Endothelial cell of umbilical vein (primary cell): ENCODE results near the gene ETV6. TPM values are rescaled to one million over a fixed set of nuclear protein-coding genes. Genes with fewer than 3 reads are reported as not detected.

ENCODE experiments used
- BruUV-seq: library from RNA; stranded (reverse); fragments of 400-500 nt; replicated peaks from 2 replicates; lab custom pipeline; 2021; lab: Mats Ljungman, UMichigan
- CTCF ChIA-PET: fragments of 300-600, 350-600 bp; sonication (Branson Sonifier 250); formaldehyde crosslinking; loops from one replicate; lab custom pipeline; 2021; ENCODE audit warnings: antibody characterized with exemption, inconsistent platforms; lab: Charles Lee
- POLR2A ChIA-PET: fragments of 300-600, 350-600 bp; sonication (Branson Sonifier 250); formaldehyde crosslinking; loops from one replicate; lab custom pipeline; 2021; ENCODE audit warnings: antibody characterized with exemption, inconsistent platforms; lab: Charles Lee
- DNase-seq: peaks from one replicate; pipeline ENCODE4 v3.0.0-alpha.2; 2011; ENCODE audit warnings: low read depth, low spot score
- FAIRE-seq: peaks from 2 replicates; lab custom pipeline; 2011; peaks lifted over from hg19 to GRCh38; lab: Jason Lieb, UNC
- H2AFZ ChIP-seq: 2 replicates; pipeline ENCODE4 v1.6.0; 2012; ENCODE audit warnings: low read depth, low read length, control low read depth, inconsistent platforms
- H3K27ac ChIP-seq: 2 replicates; pipeline ENCODE4 v1.5.1; 2011; ENCODE audit warnings: low read depth, mild to moderate bottlenecking, control low read depth, low read length, moderate library complexity; ENCODE audit not compliant: insufficient read depth
- H3K27me3 ChIP-seq, 2 experiments: 2 replicates each; pipeline versions ENCODE4 v1.6.0 to v1.6.1; 2011; ENCODE audit warnings: low read length in 2 of 2, mixed read lengths in 1 of 2; ENCODE audit not compliant: control insufficient read depth in 2 of 2, insufficient read depth in 2 of 2
- H3K36me3 ChIP-seq, 2 experiments: 2 replicates in 1 of 2; 3 replicates in 1 of 2; pipeline ENCODE4 v1.5.1; 2011; ENCODE audit warnings: low read length in 2 of 2, mild to moderate bottlenecking in 1 of 2, moderate library complexity in 1 of 2; ENCODE audit not compliant: control insufficient read depth in 2 of 2, insufficient read depth in 2 of 2; ENCODE audit errors: extremely low read depth in 1 of 2
- H3K4me1 ChIP-seq: 3 replicates; pipeline ENCODE4 v1.5.1; 2011; ENCODE audit warnings: mild to moderate bottlenecking, low read length; ENCODE audit not compliant: control insufficient read depth, insufficient read depth; ENCODE audit errors: extremely low read depth
- H3K4me2 ChIP-seq: 2 replicates; pipeline ENCODE4 v1.6.1; 2011; ENCODE audit warnings: low read length, control low read depth, mixed read lengths; ENCODE audit not compliant: insufficient read depth
- H3K4me3 ChIP-seq, 3 experiments: fragments of 200-600 bp in 1 of 3; sonication (generic), shearing (Covaris generic) in 1 of 3; replicated peaks in 1 of 3; 2 replicates each; pipeline ENCODE4 v1.5.1; 2011 to 2016; ENCODE audit warnings: control low read depth in 3 of 3, low read length in 3 of 3, mild to moderate bottlenecking in 2 of 3, inconsistent platforms in 1 of 3, low read depth in 1 of 3, moderate library complexity in 1 of 3; ENCODE audit not compliant: insufficient read depth in 1 of 3
- H3K79me2 ChIP-seq: 2 replicates; pipeline ENCODE4 v1.6.0; 2012; ENCODE audit warnings: low read length, inconsistent platforms; ENCODE audit not compliant: control insufficient read depth, insufficient read depth
- H3K9ac ChIP-seq: replicated peaks from 2 replicates; pipeline ENCODE3; 2011; ENCODE audit warnings: low read length, control low read depth; ENCODE audit not compliant: insufficient read depth; ENCODE audit errors: extremely low read depth
- H3K9me1 ChIP-seq: replicated peaks from 3 replicates; pipeline ENCODE4 v1.6.0; 2011; ENCODE audit warnings: mild to moderate bottlenecking, low read length; ENCODE audit not compliant: control insufficient read depth, insufficient read depth; ENCODE audit errors: extremely low read depth
- H3K9me3 ChIP-seq: replicated peaks from 2 replicates; pipeline ENCODE4 v1.5.1; 2012; ENCODE audit warnings: low read length, inconsistent platforms; ENCODE audit not compliant: control insufficient read depth, insufficient read depth
- H4K20me1 ChIP-seq: replicated peaks from 2 replicates; pipeline ENCODE3; 2011; ENCODE audit warnings: mild to moderate bottlenecking, low read length; ENCODE audit not compliant: control insufficient read depth, insufficient read depth; ENCODE audit errors: extremely low read depth
- EZH2 ChIP-seq: IDR thresholded peaks from 2 replicates; pipeline ENCODE4 v1.6.1; 2012; ENCODE audit warnings: borderline replicate concordance, low read depth, mild to moderate bottlenecking, moderate library complexity, low read length, inconsistent platforms; ENCODE audit not compliant: severe bottlenecking
- FOS ChIP-seq: IDR thresholded peaks from 2 replicates; pipeline ENCODE4 v1.6.1; 2011; ENCODE audit warnings: mild to moderate bottlenecking, low read length, moderate library complexity, borderline replicate concordance; ENCODE audit not compliant: insufficient read depth
- GATA2 ChIP-seq: IDR thresholded peaks from 2 replicates; pipeline ENCODE4 v1.7.0; 2011; ENCODE audit warnings: low read depth, mild to moderate bottlenecking, moderate library complexity, mixed read lengths, low read length; ENCODE audit not compliant: insufficient read length, insufficient read depth
- JUN ChIP-seq: IDR thresholded peaks from 2 replicates; pipeline ENCODE4 v1.6.1; 2011; ENCODE audit warnings: borderline replicate concordance, low read depth; ENCODE audit not compliant: insufficient read length, insufficient read depth
- MYC ChIP-seq: IDR thresholded peaks from one replicate; pipeline ENCODE4 v1.6.1; 2011; ENCODE audit warnings: mild to moderate bottlenecking, low read depth, low read length
- POLR2A ChIP-seq: IDR thresholded peaks from 2 replicates; pipeline ENCODE4 v1.6.1; 2012; ENCODE audit warnings: low read depth, mild to moderate bottlenecking, control low read depth, low read length
- POLR2AphosphoS5 ChIP-seq: IDR thresholded peaks from 2 replicates; pipeline ENCODE4 v1.6.1; 2012; ENCODE audit warnings: low read depth, mild to moderate bottlenecking, control low read depth, low read length, moderate library complexity; ENCODE audit not compliant: insufficient read depth
- dilution Hi-C: fragments of 300-500 bp; cut with MboI; formaldehyde crosslinking; loops from one replicate; pipeline ENCODE4 v1.15.0; 2019; ENCODE audit warnings: low sequenced_read_pairs; ENCODE audit not compliant: extremely low pct_ligation_motif_present
- intact Hi-C: fragments of 100-400 bp; cut with micrococcal nuclease; formaldehyde crosslinking; loops from one replicate; pipeline ENCODE4 v1.10.0; 2022
- polyA plus RNA-seq, 4 experiments: library from polyadenylated mRNA; depleted of rRNA in 3 of 4; stranded (reverse) in 3 of 4; unstranded in 1 of 4; fragments of >200 nt; gene quantifications; 2 replicates each; pipeline versions ENCODE4 v1.2.1 to v1.2.3, GENCODE V29; 2011 to 2012; ENCODE audit warnings: missing spikeins in 1 of 4
- total RNA-seq: library from RNA; stranded (reverse); gene quantifications from 2 replicates; pipeline ENCODE4 v1.2.3, GENCODE V29; 2021
- TF ChIP-seq, protein P1 (sequence below), 2 donors: IDR thresholded peaks; 1 replicate in 1 of 2; 2 replicates in 1 of 2; pipeline ENCODE4 v1.5.1; 2011; ENCODE audit warnings: low read length in 2 of 2, mild to moderate bottlenecking in 2 of 2, moderate library complexity in 2 of 2, control low read depth in 1 of 2, inconsistent platforms in 1 of 2, low read depth in 1 of 2; ENCODE audit not compliant: insufficient read depth in 1 of 2; ENCODE audit errors: extremely low read depth in 1 of 2

Gene ETV6
- total and polyA plus RNA-seq, 2 donors (not counting 3 experiments of a cell fraction or from before 2014, with no cell fraction given): 15.9 to 57.1 TPM

- Histone ChIP-seq H3K4me2 (no peak overlapping the region), H3K4me3 (no peak overlapping the region), H3K9me3 (no peaks in the 10 kb centered on the region), H4K20me1 (no peaks in the 10 kb centered on the region), H2AFZ (no peak overlapping the region), H3K9me1 (no peaks in the 10 kb centered on the region), H3K27ac (no peak overlapping the region), H3K9ac (no peak overlapping the region), H3K4me1 (no peaks in the 10 kb centered on the region), H3K36me3 (no peaks in the 10 kb centered on the region), H3K79me2 (no peaks in the 10 kb centered on the region), H3K27me3 (no peaks in the 10 kb centered on the region)
- dilution Hi-C loops (no loop called here), intact Hi-C loops (no loop called here)
- ChIA-PET POLR2A (no interaction called here), CTCF (interaction anchor here (0.7 to 1.4 kb wide), 3 partner anchors 11 to 61 kb away, joined by 3 to 4 read pairs (median 4); no protein-coding TSS in a partner anchor)
- TF ChIP-seq POLR2A (no peak), EZH2 (no peak), JUN (no peak), GATA2 (no peak), MYC (no peak), POLR2AphosphoS5 (no peak), FOS (no peak)
- TF ChIP-seq, protein P1, sequence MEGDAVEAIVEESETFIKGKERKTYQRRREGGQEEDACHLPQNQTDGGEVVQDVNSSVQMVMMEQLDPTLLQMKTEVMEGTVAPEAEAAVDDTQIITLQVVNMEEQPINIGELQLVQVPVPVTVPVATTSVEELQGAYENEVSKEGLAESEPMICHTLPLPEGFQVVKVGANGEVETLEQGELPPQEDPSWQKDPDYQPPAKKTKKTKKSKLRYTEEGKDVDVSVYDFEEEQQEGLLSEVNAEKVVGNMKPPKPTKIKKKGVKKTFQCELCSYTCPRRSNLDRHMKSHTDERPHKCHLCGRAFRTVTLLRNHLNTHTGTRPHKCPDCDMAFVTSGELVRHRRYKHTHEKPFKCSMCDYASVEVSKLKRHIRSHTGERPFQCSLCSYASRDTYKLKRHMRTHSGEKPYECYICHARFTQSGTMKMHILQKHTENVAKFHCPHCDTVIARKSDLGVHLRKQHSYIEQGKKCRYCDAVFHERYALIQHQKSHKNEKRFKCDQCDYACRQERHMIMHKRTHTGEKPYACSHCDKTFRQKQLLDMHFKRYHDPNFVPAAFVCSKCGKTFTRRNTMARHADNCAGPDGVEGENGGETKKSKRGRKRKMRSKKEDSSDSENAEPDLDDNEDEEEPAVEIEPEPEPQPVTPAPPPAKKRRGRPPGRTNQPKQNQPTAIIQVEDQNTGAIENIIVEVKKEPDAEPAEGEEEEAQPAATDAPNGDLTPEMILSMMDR (IDR thresholded peaks at IDR 0.05; ENCODE audit: extremely low read depth in 1 of 2, insufficient read depth in 1 of 2, low read depth in 1 of 2, low read length in 2 of 2): no peak
- DNase-seq (no peak), FAIRE-seq (no peak)
- no TSS peak for BruUV-seq
Measured at GRCh38 chr12:11642785-11643184, 6.7 kb upstream of the ETV6 start.
